GM12872 (cell line): ENCODE measurements around the gene NOTUM.

Experiments
- CTCF ChIP-seq: IDR thresholded peaks from 3 replicates; pipeline ENCODE4 v1.5.1; 2011; ENCODE audit warnings: low read depth, mild to moderate bottlenecking, low read length, moderate library complexity; ENCODE audit not compliant: insufficient read depth

Gene NOTUM

GRCh38 chr17:81905424-81905875, 55.5 kb downstream of the NOTUM start:
- no peak for TF ChIP-seq CTCF

GRCh38 chr17:81904600-81905423, 56.2 kb downstream of the NOTUM start:
- TF ChIP-seq CTCF, result no peak

GRCh38 chr17:81903896-81904599, 56.9 kb downstream of the NOTUM start:
- no peak for TF ChIP-seq CTCF

- no peak for TF ChIP-seq CTCF
Observed at GRCh38 chr17:81903415-81903831, 57.6 kb downstream of the NOTUM start.

GRCh38 chr17:81902653-81903414, 58.2 kb downstream of the NOTUM start:
- no peak for TF ChIP-seq CTCF
